K562 (cell line): Measurements from ENCODE around the gene FADS6. TPM values are rescaled to one million over a fixed set of nuclear protein-coding genes. Genes with fewer than 3 reads are reported as not detected.

Source experiments
- AFF4 ChIP-seq: sonication (generic); formaldehyde crosslinking; IDR thresholded peaks from 2 replicates; pipeline ENCODE4 v1.8.0; 2023; ENCODE audit warnings: mild to moderate bottlenecking, missing genetic modification reagents
- FUS ChIP-seq: fragments of 200-400 bp; formaldehyde crosslinking; optimal IDR thresholded peaks from 2 replicates; pipeline ENCODE3; 2017; ENCODE audit warnings: low read depth, low read length
- KDM1A ChIP-seq, 2 experiments: fragments of 450-650 bp; IDR thresholded peaks; 2 replicates each; pipeline ENCODE4 v1.6.1; 2016; ENCODE audit warnings: mild to moderate bottlenecking in 2 of 2
- KDM5B ChIP-seq: fragments of 200-600 bp; sonication (generic); IDR thresholded peaks from 2 replicates; pipeline ENCODE4 v1.6.1; 2012; ENCODE audit warnings: low read depth, mild to moderate bottlenecking, moderate library complexity, low read length, control low read depth, inconsistent platforms; ENCODE audit not compliant: insufficient replicate concordance
- KHSRP ChIP-seq: fragments of 450-650 bp; IDR thresholded peaks from 2 replicates; pipeline ENCODE4 v1.6.1; 2017
- L3MBTL2 ChIP-seq: fragments of 450-650 bp; IDR thresholded peaks from 2 replicates; pipeline ENCODE4 v1.6.1; 2016; ENCODE audit warnings: mild to moderate bottlenecking, moderate library complexity
- MAX ChIP-seq: sonication (generic); formaldehyde crosslinking; IDR thresholded peaks from 2 replicates; pipeline ENCODE4 v1.9.0; 2022; ENCODE audit warnings: mild to moderate bottlenecking, missing genetic modification reagents
- MCM3 ChIP-seq: fragments of 450-650 bp; IDR thresholded peaks from 2 replicates; pipeline ENCODE4 v1.6.1; 2016
- MECOM ChIP-seq: fragments of 250-450 bp; sonication (Bioruptor Pico); IDR thresholded peaks from 2 replicates; pipeline ENCODE4 v1.8.0; 2022; ENCODE audit warnings: inconsistent platforms
- MTA1 ChIP-seq: fragments of 450-650 bp; IDR thresholded peaks from 2 replicates; pipeline ENCODE4 v1.6.1; 2017; ENCODE audit warnings: borderline replicate concordance
- PCBP2 ChIP-seq: fragments of 200-400 bp; formaldehyde crosslinking; IDR thresholded peaks from 2 replicates; pipeline ENCODE4 v1.6.1; 2018; ENCODE audit warnings: low read length, low read depth, mild to moderate bottlenecking, moderate library complexity; ENCODE audit not compliant: poor library complexity, severe bottlenecking
- POLR2A ChIP-seq: fragments of 450-650 bp; conservative IDR thresholded peaks from 2 replicates; pipeline ENCODE4 v1.6.1; 2016
- SMAD4 ChIP-seq: fragments of 250-450 bp; sonication (Bioruptor Pico); conservative IDR thresholded peaks from 2 replicates; pipeline ENCODE4 v1.8.0; 2021; ENCODE audit warnings: inconsistent platforms, mild to moderate bottlenecking, moderate library complexity
- SRSF3 ChIP-seq: fragments of 200-400 bp; formaldehyde crosslinking; IDR thresholded peaks from 2 replicates; pipeline ENCODE4 v1.6.1; 2016; ENCODE audit warnings: mild to moderate bottlenecking, low read length, moderate library complexity; ENCODE audit not compliant: insufficient read depth
- TCFL5 ChIP-seq: fragments of 250-450 bp; sonication (Bioruptor Pico); conservative IDR thresholded peaks from 2 replicates; pipeline ENCODE4 v1.6.1; 2021; ENCODE audit warnings: mild to moderate bottlenecking, moderate library complexity, matching md5 sums
- TEAD1 ChIP-seq, 2 experiments: fragments of 450-650 bp in 1 of 2; sonication (generic) in 1 of 2; formaldehyde crosslinking; IDR thresholded peaks; 2 replicates each; pipeline versions ENCODE4 v1.4.0 to v1.8.0; 2020 to 2022; ENCODE audit warnings: mild to moderate bottlenecking in 2 of 2, missing genetic modification reagents in 1 of 2
- TOE1 ChIP-seq, 2 experiments: fragments of 450-650 bp in 1 of 2; sonication (generic) in 1 of 2; formaldehyde crosslinking in 1 of 2; IDR thresholded peaks; 2 replicates each; pipeline versions ENCODE4 v1.7.1 to v1.8.0; 2016 to 2022; ENCODE audit warnings: borderline replicate concordance in 2 of 2, mild to moderate bottlenecking in 2 of 2, antibody characterized with exemption in 1 of 2, inconsistent platforms in 1 of 2, low read depth in 1 of 2, missing genetic modification reagents in 1 of 2, moderate library complexity in 1 of 2
- ZHX1 ChIP-seq: fragments of 150-350 bp; conservative IDR thresholded peaks from 2 replicates; pipeline ENCODE4 v1.6.1; 2014; ENCODE audit warnings: low read length
- ZNF561 ChIP-seq: fragments of 450-650 bp; formaldehyde crosslinking; conservative IDR thresholded peaks from 2 replicates; pipeline ENCODE4 v1.4.0; 2020; ENCODE audit warnings: mild to moderate bottlenecking, moderate library complexity
- polyA plus RNA-seq, 8 experiments: library from polyadenylated mRNA; depleted of rRNA in 4 of 8; stranded (reverse) in 5 of 8; unstranded in 3 of 8; fragments of >200 nt; fragmentation: Nextera tagmentation in 2 of 8; fragmentation: Illumina TruSeq in 1 of 8; extraction: Ambion mirVana in 2 of 8; extraction: Trizol in 1 of 8; gene quantifications; 2 replicates each; pipeline versions ENCODE4 v1.2.1 to v1.2.3, GENCODE V29; 2011 to 2014; ENCODE audit warnings: inconsistent platforms in 1 of 8, missing spikeins in 1 of 8
- total RNA-seq, 7 experiments: library from RNA; depleted of rRNA in 6 of 7; stranded (reverse); fragments of >200 nt in 6 of 7; fragmentation: Illumina TruSeq in 2 of 7; extraction: Trizol in 2 of 7; gene quantifications; 2 replicates each; pipeline versions ENCODE4 v1.2.1 to v1.2.3, GENCODE V29; 2011 to 2021; ENCODE audit warnings: low replicate concordance in 1 of 7

FADS6 gene
- total and polyA plus RNA-seq, 9 of the 15 experiments (the other 6 are each of a cell fraction or from before 2014, with no cell fraction given) = 0.18 to 0.22 TPM; not detected in 7

- TF ChIP-seq MECOM (peak; percentile 56; the same call in 1 of the 2 replicates), MTA1 (peak; percentile 100), TEAD1 (CRISPR knock-in tag; IDR thresholded peaks at IDR 0.05) (peak in 1 of 2 experiments; percentile 53; a peak in 1 of 4 replicates), PCBP2 (no peak), KDM1A (IDR thresholded peaks at IDR 0.05) (no peak), AFF4 (CRISPR knock-in tag) (peak; percentile 26; the same call in 1 of the 2 replicates), L3MBTL2 (peak; percentile 88), TCFL5 (CRISPR knock-in tag) (no peak), KHSRP (peak; percentile 85; the same call in 1 of the 2 replicates), SMAD4 (CRISPR knock-in tag) (peak; percentile 75), ZHX1 (no peak), KDM5B (peak; percentile 53), SRSF3 (no peak), MCM3 (no peak), TOE1 (IDR thresholded peaks at IDR 0.05; ENCODE audit: borderline replicate concordance) (peak; percentile 98), TOE1 (CRISPR knock-in tag; IDR thresholded peaks at IDR 0.05; ENCODE audit: borderline replicate concordance, low read depth) (no peak), ZNF561 (CRISPR knock-in tag) (peak; percentile 71; the same call in 1 of the 2 replicates), MAX (CRISPR knock-in tag) (peak; percentile 52), FUS (no peak), POLR2A (peak; percentile 95)
Observed at GRCh38 chr17:74873037-74873873, 20.2 kb downstream of the FADS6 start (continued).
